Cardiac fibroblast (primary cell): ENCODE measurements around the gene NDUFV1.

ENCODE experiments used
- DNase-seq, 2 donors: peaks; one replicate each; pipeline versions ENCODE4 v3.0.0 to v3.0.0-alpha.2; 2010; ENCODE audit warnings: low read depth in 2 of 2
- H3K4me3 ChIP-seq, 2 donors: replicated peaks in 1 of 2; 1 replicate in 1 of 2; 2 replicates in 1 of 2; pipeline ENCODE4 v1.5.1; 2011; ENCODE audit warnings: low read depth in 2 of 2, low read length in 2 of 2, mild to moderate bottlenecking in 2 of 2, moderate library complexity in 1 of 2
- CTCF ChIP-seq: IDR thresholded peaks from one replicate; pipeline ENCODE4 v1.5.1; 2011; ENCODE audit warnings: low read depth, mild to moderate bottlenecking, low read length, inconsistent platforms

NDUFV1 gene

GRCh38 chr11:67611704-67612587 lies 5.2 kb downstream of the NDUFV1 start:
- no peak for DNase-seq
- no peak for TF ChIP-seq CTCF
- no peak overlapping the region for H3K4me3 ChIP-seq

- DNase-seq = no peak
- TF ChIP-seq CTCF = no peak
- no peak overlapping the region for H3K4me3 ChIP-seq
Observed at GRCh38 chr11:67612751-67613150, 6.0 kb downstream of the NDUFV1 start.

- no peak overlapping the region for H3K4me3 ChIP-seq
- no peak for TF ChIP-seq CTCF
- no peak for DNase-seq
Observed at GRCh38 chr11:67613313-67613959, 6.7 kb downstream of the NDUFV1 start.

- peak; percentile 48 to 51 for DNase-seq
- H3K4me3 ChIP-seq = peak overlapping the region; percentile 22
- peak; percentile 74 for TF ChIP-seq CTCF
Observed at GRCh38 chr11:67613960-67614715, 7.4 kb downstream of the NDUFV1 start.

GRCh38 chr11:67614730-67615714 lies 8.3 kb downstream of the NDUFV1 start:
- peak; percentile 69 for TF ChIP-seq CTCF
- no peak overlapping the region for H3K4me3 ChIP-seq
- DNase-seq = peak; percentile 14 to 15
